ENCODE results near the gene FOXL3.

Gene FOXL3

DNA sequence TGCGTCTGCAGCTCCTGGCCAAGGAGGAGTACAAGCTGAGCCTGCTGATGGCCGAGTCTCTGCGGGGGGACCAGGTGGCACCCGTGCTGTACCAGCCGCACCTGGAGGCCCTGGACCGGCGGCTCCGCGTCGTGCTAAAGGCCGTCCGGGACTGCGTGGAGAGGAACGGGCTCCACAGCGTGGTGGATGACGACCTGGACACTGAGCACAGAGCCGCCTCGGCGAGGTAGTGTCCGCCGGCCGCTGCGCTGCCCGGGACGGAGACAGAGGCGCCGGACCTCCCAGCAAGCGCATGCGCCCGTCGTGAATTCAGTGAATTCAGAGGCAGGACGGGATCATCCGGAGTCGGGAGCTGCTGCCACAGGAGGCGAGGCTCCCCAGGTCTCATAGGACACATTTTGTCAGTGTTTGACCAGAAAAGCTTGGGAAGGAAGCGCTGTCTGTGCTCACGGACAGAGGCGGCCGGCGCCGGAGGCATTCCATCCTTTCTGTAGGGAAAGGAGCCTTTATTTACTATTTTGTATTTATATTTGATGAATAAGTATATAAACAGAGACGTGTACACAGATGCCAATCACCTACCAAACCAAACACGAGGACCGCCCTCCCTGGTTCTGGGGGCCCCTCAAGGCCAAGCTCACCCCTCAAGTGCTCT is 30.1 kb upstream of the FOXL3 start:
- Histone ChIP-seq H3K4me3 (ENCODE audit: low read length) (no peak overlapping the region), H3K4me2 (ENCODE audit: low read length) (no peak overlapping the region), H3K9me2 (replicated peaks; ENCODE audit: control insufficient read depth, low read length) (no peaks in the 10 kb centered on the region), H3K9me3 (ENCODE audit: control insufficient read depth, insufficient read depth, low read length) (peaks cover 91% of the 10 kb centered on the region), H3F3A (ENCODE audit: control insufficient read depth, insufficient read depth) (peaks cover 17% of the 10 kb centered on the region), H3K27me3 (ENCODE audit: control insufficient read depth, low read length) (no peaks in the 10 kb centered on the region), H3K36me3 (ENCODE audit: control insufficient read depth, low read length) (peaks cover 4% of the 10 kb centered on the region; the same call in 1 of the 2 replicates), H3K79me2 (ENCODE audit: control insufficient read depth, low read length) (no peaks in the 10 kb centered on the region), H3K4me1 (ENCODE audit: control insufficient read depth, low read length) (no peaks in the 10 kb centered on the region), H4K20me1 (ENCODE audit: control insufficient read depth, insufficient read depth, low read depth, low read length) (no peaks in the 10 kb centered on the region), H3K27ac (ENCODE audit: low read depth, low read length) (no peak overlapping the region)
- TF ChIP-seq, protein P1, sequence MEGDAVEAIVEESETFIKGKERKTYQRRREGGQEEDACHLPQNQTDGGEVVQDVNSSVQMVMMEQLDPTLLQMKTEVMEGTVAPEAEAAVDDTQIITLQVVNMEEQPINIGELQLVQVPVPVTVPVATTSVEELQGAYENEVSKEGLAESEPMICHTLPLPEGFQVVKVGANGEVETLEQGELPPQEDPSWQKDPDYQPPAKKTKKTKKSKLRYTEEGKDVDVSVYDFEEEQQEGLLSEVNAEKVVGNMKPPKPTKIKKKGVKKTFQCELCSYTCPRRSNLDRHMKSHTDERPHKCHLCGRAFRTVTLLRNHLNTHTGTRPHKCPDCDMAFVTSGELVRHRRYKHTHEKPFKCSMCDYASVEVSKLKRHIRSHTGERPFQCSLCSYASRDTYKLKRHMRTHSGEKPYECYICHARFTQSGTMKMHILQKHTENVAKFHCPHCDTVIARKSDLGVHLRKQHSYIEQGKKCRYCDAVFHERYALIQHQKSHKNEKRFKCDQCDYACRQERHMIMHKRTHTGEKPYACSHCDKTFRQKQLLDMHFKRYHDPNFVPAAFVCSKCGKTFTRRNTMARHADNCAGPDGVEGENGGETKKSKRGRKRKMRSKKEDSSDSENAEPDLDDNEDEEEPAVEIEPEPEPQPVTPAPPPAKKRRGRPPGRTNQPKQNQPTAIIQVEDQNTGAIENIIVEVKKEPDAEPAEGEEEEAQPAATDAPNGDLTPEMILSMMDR (IDR thresholded peaks at IDR 0.05; ENCODE audit: low read depth, low read length, poor library complexity, severe bottlenecking): no peak
- no peak for TF ChIP-seq EZH2phosphoT487 (IDR thresholded peaks at IDR 0.05; ENCODE audit: borderline replicate concordance, low read length)

DNA sequence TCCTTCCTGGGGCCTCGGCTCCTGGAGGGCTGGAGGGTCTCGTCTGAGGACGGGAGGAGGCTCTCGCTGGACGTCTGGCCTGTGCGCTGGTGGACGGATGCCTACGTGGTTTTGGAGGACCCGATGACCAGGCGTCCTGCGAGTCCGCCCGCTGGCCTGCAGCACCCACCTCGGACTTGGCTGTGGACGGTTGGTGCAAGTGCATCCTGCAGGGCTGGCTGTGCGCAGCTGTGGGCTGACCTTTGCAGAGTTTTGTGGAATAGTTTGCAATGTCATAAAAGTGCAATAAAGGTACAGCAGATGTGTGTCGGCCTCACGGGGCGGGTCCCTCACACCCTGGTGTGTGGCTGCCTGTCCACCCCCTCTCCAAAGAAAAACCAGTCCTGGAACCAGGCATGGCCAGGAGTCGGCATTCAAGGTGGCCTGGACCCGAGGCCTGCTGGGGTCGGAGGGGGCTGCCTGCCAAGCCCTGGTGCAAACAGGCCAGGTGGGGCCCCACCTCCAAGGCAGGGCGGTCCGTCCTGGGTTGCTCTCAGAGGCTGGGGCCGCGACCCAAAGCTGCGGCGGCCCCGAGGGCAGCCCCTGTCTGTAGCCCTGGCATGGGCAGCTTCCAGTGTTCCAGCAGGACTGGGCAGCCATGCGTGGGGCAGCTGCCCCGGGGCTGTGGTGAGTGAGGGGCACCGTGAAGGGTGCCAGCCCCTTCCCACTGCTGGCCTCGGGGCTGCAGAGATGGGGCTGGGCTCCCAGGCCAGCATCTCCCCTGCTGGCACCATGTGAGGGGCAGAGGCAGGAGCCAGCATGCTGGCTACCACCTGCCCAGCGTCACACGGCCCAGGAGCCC is 29.3 kb upstream of the FOXL3 start:
- TF ChIP-seq EZH2phosphoT487 (IDR thresholded peaks at IDR 0.05; ENCODE audit: borderline replicate concordance, low read length): no peak
- TF ChIP-seq, protein P1 (IDR thresholded peaks at IDR 0.05; ENCODE audit: low read depth, low read length, poor library complexity, severe bottlenecking): no peak
- Histone ChIP-seq H3K4me2 (ENCODE audit: low read length) (no peak overlapping the region), H3K9me2 (replicated peaks; ENCODE audit: control insufficient read depth, low read length) (no peaks in the 10 kb centered on the region), H3F3A (ENCODE audit: control insufficient read depth, insufficient read depth) (peaks cover 17% of the 10 kb centered on the region), H3K79me2 (ENCODE audit: control insufficient read depth, low read length) (no peaks in the 10 kb centered on the region), H3K4me3 (ENCODE audit: low read length) (no peak overlapping the region), H3K9me3 (ENCODE audit: control insufficient read depth, insufficient read depth, low read length) (peaks cover 91% of the 10 kb centered on the region), H3K36me3 (ENCODE audit: control insufficient read depth, low read length) (peaks cover 4% of the 10 kb centered on the region; the same call in 1 of the 2 replicates), H3K27me3 (ENCODE audit: control insufficient read depth, low read length) (no peaks in the 10 kb centered on the region), H4K20me1 (ENCODE audit: control insufficient read depth, insufficient read depth, low read depth, low read length) (no peaks in the 10 kb centered on the region), H3K27ac (ENCODE audit: low read depth, low read length) (no peak overlapping the region), H3K4me1 (ENCODE audit: control insufficient read depth, low read length) (no peaks in the 10 kb centered on the region)

DNA sequence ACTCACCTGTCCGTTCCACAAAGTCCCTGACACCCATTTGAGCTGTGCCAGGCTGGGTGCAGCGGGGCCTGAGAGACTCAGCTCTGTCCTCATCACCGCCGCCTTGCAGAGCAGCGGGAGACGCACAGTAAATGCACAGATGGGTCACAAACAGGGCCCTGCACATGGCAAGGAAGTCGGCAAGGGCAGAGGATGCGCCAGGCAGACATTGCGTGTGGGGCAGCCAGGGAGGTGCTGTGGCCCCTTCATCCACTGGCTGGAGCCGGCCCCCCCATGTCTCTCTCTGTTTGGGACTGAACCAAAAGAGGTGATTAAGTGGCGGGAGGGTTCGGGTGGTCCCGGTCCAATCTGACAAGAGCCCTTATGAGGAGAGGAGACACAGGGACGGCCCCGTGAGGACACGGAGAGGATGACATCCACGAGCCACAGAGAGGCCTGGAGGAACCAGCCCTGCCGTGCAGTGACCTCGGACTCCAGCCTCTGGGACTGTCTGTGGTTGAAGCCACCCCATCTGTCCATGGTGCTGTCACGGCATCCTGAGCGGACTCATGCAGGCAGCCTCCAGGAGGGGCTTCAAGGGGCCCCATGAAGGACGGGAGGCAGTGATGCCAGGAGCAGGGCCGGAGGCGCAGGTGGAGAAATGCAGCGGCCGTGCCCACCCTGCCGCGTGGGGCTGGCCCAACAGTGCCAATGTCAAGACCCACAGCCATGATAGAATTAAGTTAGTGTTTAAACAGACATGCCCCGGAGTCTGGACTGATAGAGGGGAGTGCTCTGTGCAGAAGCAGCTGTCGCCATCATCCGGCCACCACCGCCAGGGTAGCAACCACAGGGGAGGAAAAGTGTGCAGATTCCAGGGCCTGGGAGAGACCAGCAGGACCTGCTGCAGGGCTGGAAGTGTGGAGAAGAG is 28.4 kb upstream of the FOXL3 start:
- Histone ChIP-seq H3K4me2 (ENCODE audit: low read length) (no peak overlapping the region), H3K9me2 (replicated peaks; ENCODE audit: control insufficient read depth, low read length) (no peaks in the 10 kb centered on the region), H3K9me3 (ENCODE audit: control insufficient read depth, insufficient read depth, low read length) (peaks cover 89% of the 10 kb centered on the region), H3K36me3 (ENCODE audit: control insufficient read depth, low read length) (peaks cover 4% of the 10 kb centered on the region; the same call in 1 of the 2 replicates), H3K4me3 (ENCODE audit: low read length) (peak overlapping the region; percentile 19; the same call in 1 of the 2 replicates), H4K20me1 (ENCODE audit: control insufficient read depth, insufficient read depth, low read depth, low read length) (no peaks in the 10 kb centered on the region), H3K27me3 (ENCODE audit: control insufficient read depth, low read length) (no peaks in the 10 kb centered on the region), H3K27ac (ENCODE audit: low read depth, low read length) (no peak overlapping the region), H3F3A (ENCODE audit: control insufficient read depth, insufficient read depth) (peaks cover 17% of the 10 kb centered on the region), H3K4me1 (ENCODE audit: control insufficient read depth, low read length) (no peaks in the 10 kb centered on the region), H3K79me2 (ENCODE audit: control insufficient read depth, low read length) (no peaks in the 10 kb centered on the region)
- no peak for TF ChIP-seq EZH2phosphoT487 (IDR thresholded peaks at IDR 0.05; ENCODE audit: borderline replicate concordance, low read length)
- TF ChIP-seq, protein P1 (IDR thresholded peaks at IDR 0.05; ENCODE audit: low read depth, low read length, poor library complexity, severe bottlenecking): no peak
